Inflammatory macrophage (primary cell): ENCODE measurements around the gene CREB3L2.
"Not testable (repeated sequence)": the region's sequence is repeated elsewhere in the genome, so short reads cannot be mapped to it uniquely, and the experiment has no call there.

Experiments used
- DNase-seq, 2 donors: peaks; one replicate each; pipeline ENCODE4 v3.0.0-alpha.2; 2020 to 2022

Gene CREB3L2

GRCh38 chr7:138014201-138014600, 12.3 kb upstream of the CREB3L2 start:
- DNase-seq: not testable (repeated sequence)

- DNase-seq: no peak
These were observed 7.4 kb upstream of the CREB3L2 start for GRCh38 chr7:138009350-138009653.

DNA sequence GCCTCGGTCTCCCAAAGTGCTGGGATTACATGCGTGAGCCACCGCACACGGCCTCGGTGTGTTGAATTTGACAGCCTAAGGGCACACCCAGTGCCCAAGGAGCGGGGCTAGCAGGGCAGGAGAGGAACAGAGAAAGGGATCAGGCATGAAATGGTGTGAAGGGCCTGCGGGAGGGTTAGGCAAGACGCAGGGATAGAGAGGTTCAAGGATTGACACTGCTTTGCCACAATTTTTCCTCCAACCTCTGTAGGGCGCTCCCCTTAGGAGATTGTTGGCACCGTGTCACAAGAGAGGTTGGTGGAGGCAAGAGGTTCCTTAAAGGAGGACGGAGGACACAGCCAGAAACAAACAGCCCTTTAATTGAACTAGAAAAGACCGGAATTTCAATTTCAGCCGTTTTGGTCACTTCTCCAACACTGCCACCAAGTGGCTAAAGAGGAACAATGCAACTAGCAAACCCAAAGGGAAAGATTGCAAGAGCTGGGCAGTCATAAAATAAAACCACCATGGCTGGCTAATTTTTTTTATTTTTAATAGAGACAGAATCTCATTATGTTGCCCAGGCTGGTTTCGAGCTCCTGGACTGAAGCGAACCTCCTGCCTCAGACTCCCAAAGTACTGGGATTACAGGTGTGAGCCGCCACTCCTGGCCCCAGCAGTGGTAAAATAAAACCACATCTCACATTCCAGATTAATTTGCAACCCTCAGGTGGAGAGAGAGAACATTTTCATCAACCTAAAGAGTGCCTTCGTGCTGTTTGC, 6.9 kb upstream of the CREB3L2 start:
- peak; percentile 73 to 75 for DNase-seq

- DNase-seq: no peak
These were observed 6.2 kb upstream of the CREB3L2 start for GRCh38 chr7:138008019-138008587.

- no peak for DNase-seq
These were observed 4.2 kb upstream of the CREB3L2 start for GRCh38 chr7:138006106-138006505.

GRCh38 chr7:138004936-138005335, 3.0 kb upstream of the CREB3L2 start:
- DNase-seq: no peak

- no peak for DNase-seq
These were observed 2.2 kb upstream of the CREB3L2 start for GRCh38 chr7:138004046-138004445.

DNA sequence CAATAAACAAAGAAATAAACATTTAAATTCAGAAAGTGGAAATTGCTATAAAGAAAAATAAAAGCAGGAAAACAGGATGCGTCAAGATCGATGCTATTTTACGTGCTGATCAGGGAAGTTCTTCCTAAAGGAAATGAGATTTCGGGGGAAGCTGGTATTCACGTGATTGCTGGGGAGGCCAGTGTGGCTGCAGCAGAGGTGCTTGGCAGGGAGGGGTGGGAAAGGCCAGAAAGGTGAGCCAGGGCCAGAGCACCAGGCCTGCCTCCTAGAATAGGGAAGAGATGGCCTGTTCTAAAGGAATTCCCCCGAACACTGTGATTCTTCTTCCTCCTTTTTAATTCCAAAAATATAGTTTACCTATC, 923 bp upstream of the CREB3L2 start:
- DNase-seq: no peak

- peak; percentile 100 for DNase-seq
These were observed 376 bp upstream of the CREB3L2 start for GRCh38 chr7:138002096-138002827.

DNA sequence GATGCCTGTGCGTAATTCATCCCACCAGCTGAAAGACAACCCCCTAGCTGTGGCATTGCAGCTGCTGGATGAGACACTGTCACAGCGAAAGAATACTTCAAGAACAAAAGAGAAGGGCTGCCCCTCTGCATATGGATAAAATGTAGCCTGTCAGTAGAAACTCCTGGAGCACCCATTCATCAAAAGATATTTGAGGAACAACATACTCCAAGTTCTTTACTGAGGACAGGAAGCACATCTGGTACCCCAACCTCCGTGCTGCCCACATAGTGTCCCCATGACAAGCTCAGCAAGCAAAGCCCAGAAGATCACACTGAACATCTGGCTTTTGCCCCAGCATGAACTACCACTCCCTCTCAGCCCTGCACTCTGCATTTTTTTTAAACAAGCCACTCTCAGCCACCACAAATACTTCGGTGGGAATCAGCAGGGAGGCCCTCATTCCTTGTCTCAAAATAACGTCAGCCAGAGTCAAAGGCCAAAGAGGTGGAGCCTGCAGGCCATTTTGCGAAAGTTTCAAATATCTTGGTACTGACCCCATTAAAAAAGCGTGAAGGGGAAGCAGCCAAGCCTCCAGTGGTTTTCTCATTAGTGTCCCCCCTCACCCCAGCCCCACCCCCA, 1.7 kb downstream of the CREB3L2 start:
- DNase-seq: peak; percentile 62 to 81

DNA sequence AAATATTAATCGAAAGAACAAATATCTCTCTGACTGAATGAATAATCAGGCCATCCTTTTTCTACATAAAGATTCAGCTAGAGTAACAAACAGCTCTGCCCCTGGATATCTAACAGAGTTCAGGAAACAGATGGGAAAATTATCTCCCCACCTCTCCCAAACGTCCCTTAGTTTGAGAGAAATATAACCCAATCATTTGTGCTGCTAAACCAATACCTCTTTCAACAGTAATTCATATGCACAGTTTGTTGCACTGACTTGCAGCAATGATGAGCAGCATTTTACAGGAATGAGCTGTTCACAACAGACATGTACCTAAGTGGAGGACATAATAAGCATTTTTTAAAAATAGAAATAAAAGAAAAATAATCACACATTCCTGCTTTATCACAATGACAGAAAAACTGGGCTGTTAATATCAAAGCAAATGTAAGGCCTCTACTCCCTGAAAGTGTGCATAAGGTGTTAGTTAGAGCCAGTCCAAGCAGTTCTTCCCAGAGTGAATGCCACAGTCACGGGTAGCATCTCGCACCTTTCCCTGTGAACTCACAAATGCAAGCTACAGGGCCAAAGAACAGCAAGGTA, 2.3 kb downstream of the CREB3L2 start:
- DNase-seq: no peak

DNA sequence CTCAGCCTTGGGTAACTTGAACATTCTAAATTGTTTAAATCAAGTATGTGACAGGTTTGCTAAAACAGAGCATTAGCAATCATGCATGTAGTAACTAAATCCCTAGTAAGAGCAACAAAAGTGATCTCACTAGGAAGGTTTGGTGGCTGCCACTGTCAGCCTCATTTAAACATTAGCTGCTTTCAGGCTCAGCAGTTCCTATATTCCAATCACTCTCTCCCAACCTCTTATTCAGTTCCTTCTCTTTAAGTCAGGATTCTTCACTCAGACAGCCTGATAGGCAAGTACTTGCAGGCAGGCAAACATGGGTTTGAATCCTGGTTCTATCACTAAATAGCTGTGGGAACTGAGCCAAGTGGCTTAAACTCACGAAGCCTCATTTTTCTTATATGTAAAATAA, 3.6 kb downstream of the CREB3L2 start:
- no peak for DNase-seq

GRCh38 chr7:137996871-137997270, 5.0 kb downstream of the CREB3L2 start:
- no peak for DNase-seq

- peak; percentile 51 to 61 for DNase-seq
These were observed 5.5 kb downstream of the CREB3L2 start for GRCh38 chr7:137996386-137996851.

DNA sequence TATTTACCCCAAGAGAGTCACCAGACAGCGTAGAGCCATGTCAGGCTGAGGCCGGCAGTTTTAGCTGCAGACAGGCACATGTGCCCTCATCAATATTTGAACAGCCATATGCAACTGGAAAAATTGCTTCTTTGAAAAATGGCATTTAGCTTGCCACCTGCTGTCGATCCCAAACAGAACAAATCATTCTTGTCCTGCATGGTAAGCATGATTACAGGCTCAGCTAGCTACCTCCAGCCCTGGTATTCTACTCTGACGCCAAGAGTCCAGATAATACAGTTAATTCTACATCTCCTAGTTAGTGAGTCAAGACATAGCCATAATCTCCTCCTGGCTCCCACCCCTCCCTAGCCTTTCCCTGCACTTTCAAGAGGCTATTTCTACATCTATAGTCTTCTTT, 7.7 kb downstream of the CREB3L2 start:
- no peak for DNase-seq

- DNase-seq: no peak
These were observed 8.5 kb downstream of the CREB3L2 start for GRCh38 chr7:137993395-137993743.

GRCh38 chr7:137992550-137993394, 9.1 kb downstream of the CREB3L2 start:
- peak; percentile 35 to 36 for DNase-seq

DNA sequence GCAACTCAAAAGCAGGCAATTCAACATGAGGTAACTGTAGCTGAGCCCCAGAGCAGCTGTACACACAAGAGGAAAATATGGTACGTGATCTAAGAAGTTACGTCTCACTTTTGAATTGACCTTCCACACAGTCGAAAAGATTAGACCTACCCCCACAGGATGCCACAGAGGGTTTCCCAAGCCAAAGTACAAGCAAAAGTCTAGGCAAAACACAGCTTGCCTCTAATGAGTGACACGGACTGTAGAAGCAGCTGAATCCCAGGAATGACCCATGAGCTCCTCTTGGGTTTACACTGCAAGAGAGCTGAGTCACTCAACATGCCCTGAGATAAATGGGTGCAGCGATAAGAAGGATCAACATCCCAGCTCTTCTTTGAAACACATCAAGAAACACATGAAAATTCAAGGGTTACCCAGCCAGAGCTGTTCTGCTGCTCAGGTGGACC, 9.8 kb downstream of the CREB3L2 start:
- DNase-seq: no peak

- DNase-seq: no peak
These were observed 11.5 kb downstream of the CREB3L2 start for GRCh38 chr7:137990251-137990941.

DNA sequence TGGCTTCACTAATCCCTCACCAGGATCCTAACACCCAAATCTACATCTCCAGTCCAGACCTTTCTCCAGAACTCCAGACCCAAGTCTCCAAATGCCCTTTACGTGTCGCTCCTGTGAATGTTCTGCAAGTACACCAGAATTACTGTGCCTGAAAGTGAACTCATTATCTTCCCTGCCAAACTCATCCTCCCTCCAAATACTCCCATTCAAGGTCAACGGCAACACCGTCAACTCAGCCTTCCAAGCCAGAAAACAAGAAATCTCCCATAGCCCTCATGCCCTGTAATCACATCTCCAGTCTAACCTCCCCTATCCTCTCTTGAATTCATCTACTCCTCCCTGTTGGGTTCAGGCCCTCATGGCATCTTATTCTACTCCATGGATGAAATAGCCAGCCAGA, 12.3 kb downstream of the CREB3L2 start:
- no peak for DNase-seq

- no peak for DNase-seq
These were observed 12.8 kb downstream of the CREB3L2 start for GRCh38 chr7:137989094-137989493.

DNA sequence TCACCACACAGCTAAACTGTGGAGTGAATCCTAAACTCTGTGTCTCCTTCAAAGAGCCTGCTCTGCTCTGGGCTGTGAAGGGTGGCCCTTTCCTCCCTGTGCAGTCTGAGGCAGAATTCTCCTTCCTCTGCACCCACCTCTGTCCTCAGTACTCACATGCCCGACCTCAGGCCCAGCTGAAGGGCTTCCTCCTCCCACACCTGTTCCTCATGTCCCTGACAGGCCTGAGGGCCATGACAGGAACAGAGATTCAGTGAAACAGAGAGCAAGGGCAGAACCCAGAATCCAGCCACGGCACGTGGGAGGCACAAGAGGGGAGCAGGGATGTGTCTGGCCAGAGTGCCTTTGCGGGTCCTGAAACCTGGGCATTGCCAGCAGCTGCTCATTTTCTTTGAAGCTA, 13.9 kb downstream of the CREB3L2 start:
- DNase-seq: peak; percentile 62 to 86
